BJ (cell line): Measurements from ENCODE around the gene ELP4. TPM values are rescaled to one million over a fixed set of nuclear protein-coding genes. Genes with fewer than 3 reads are reported as not detected.
"Not testable (repeated sequence)": the region's sequence is repeated elsewhere in the genome, so short reads cannot be mapped to it uniquely, and the experiment has no call there.

Source experiments
- CTCF ChIA-PET: fragments of 350-600 bp; formaldehyde crosslinking; extraction: SDS; loops from one replicate; lab custom pipeline; 2021; ENCODE audit warnings: antibody characterized with exemption, inconsistent platforms; lab: Yijun Ruan, JAX
- POLR2A ChIA-PET: fragments of 300-600 bp; sonication (Branson Sonifier 250); formaldehyde crosslinking; extraction: SDS; loops from one replicate; lab custom pipeline; 2021; ENCODE audit warnings: antibody characterized with exemption; lab: Charles Lee
- DNase-seq: peaks from one replicate; pipeline ENCODE4 v3.0.0-alpha.2; 2011; ENCODE audit warnings: low read depth
- H3K27me3 ChIP-seq: 2 replicates; pipeline ENCODE4 v1.6.0; 2011; ENCODE audit warnings: low read length; ENCODE audit not compliant: control insufficient read depth, insufficient read depth
- H3K36me3 ChIP-seq: 2 replicates; pipeline ENCODE4 v1.5.1; 2011; ENCODE audit warnings: low read length; ENCODE audit not compliant: control insufficient read depth, insufficient read depth
- H3K4me3 ChIP-seq: 2 replicates; pipeline ENCODE4 v1.5.1; 2011; ENCODE audit warnings: low read depth, mild to moderate bottlenecking, control low read depth, low read length
- CTCF ChIP-seq: IDR thresholded peaks from 2 replicates; pipeline ENCODE4 v1.5.1; 2011; ENCODE audit warnings: low read depth, mild to moderate bottlenecking, control low read depth, inconsistent platforms, low read length, moderate library complexity; ENCODE audit not compliant: insufficient read depth
- polyA plus RNA-seq: library from polyadenylated mRNA; depleted of rRNA; stranded (reverse); fragments of >200 nt; gene quantifications from 2 replicates; pipeline ENCODE4 v1.2.3, GENCODE V29; 2011

ELP4 gene
- polyA plus RNA-seq, 1 experiment = 11.8 TPM

- DNase-seq = no peak
- no peak for TF ChIP-seq CTCF
- ChIA-PET POLR2A (no interaction called here), CTCF (interaction anchor here (0.6 to 0.7 kb wide), 4 partner anchors 12 to 317 kb away, joined by 3 to 6 read pairs (median 4); no protein-coding TSS in a partner anchor)
- no peaks in the 10 kb centered on the region for H3K36me3 ChIP-seq
- H3K4me3 ChIP-seq = no peak overlapping the region
- no peaks in the 10 kb centered on the region for H3K27me3 ChIP-seq
These were observed 180.9 kb downstream of the ELP4 start for GRCh38 chr11:31690516-31690915.

- no peaks in the 10 kb centered on the region for H3K36me3 ChIP-seq
- H3K27me3 ChIP-seq = no peaks in the 10 kb centered on the region
- POLR2A ChIA-PET = no interaction called here
- no peak for TF ChIP-seq CTCF
- DNase-seq = no peak
- CTCF ChIA-PET = no interaction called here
- H3K4me3 ChIP-seq = no peak overlapping the region
These were observed 182.9 kb downstream of the ELP4 start for GRCh38 chr11:31692466-31692865.

GRCh38 chr11:31697049-31697448, 187.5 kb downstream of the ELP4 start:
- H3K36me3 ChIP-seq, H3K27me3 ChIP-seq, CTCF ChIA-PET, H3K4me3 ChIP-seq, POLR2A ChIA-PET, DNase-seq: not testable (repeated sequence)

- H3K36me3 ChIP-seq = no peaks in the 10 kb centered on the region
- ChIA-PET CTCF (no interaction called here), POLR2A (no interaction called here)
- TF ChIP-seq CTCF = no peak
- no peak for DNase-seq
- H3K27me3 ChIP-seq = no peaks in the 10 kb centered on the region
- H3K4me3 ChIP-seq = no peak overlapping the region
These were observed 189.5 kb downstream of the ELP4 start for GRCh38 chr11:31699066-31699465.

GRCh38 chr11:31702966-31703365, 193.4 kb downstream of the ELP4 start:
- Histone ChIP-seq H3K27me3 (no peaks in the 10 kb centered on the region), H3K36me3 (no peaks in the 10 kb centered on the region), H3K4me3 (no peak overlapping the region)
- TF ChIP-seq CTCF = no peak
- CTCF ChIA-PET = interaction anchor here (0.6 to 0.9 kb wide), 2 partner anchors 13 to 38 kb away, joined by 3 to 6 read pairs; no protein-coding TSS in a partner anchor
- no peak for DNase-seq
- POLR2A ChIA-PET = interaction anchor here (0.5 kb wide), 1 partner anchor 18 kb away, joined by 3 read pairs; no protein-coding TSS in a partner anchor

- CTCF ChIA-PET = no interaction called here
- Histone ChIP-seq H3K36me3 (no peaks in the 10 kb centered on the region), H3K4me3 (no peak overlapping the region), H3K27me3 (no peaks in the 10 kb centered on the region)
- TF ChIP-seq CTCF = no peak
- POLR2A ChIA-PET = no interaction called here
- DNase-seq = no peak
These were observed 196.8 kb downstream of the ELP4 start for GRCh38 chr11:31706357-31706756.
